Purkinje cell (primary cell): Measurements from ENCODE around the gene KIF15. TPM values are rescaled to one million over a fixed set of nuclear protein-coding genes. Genes with fewer than 3 reads are reported as not detected.

Experiments used
- polyA plus RNA-seq: library from polyadenylated mRNA; unstranded; fragments of >200 nt; fragmentation: Nextera tagmentation; gene quantifications from 2 replicates; pipeline ENCODE4 v1.2.1, GENCODE V29; 2014

Gene KIF15
- polyA plus RNA-seq, result 0.28 and 1.9 TPM in 2 replicates

DNA sequence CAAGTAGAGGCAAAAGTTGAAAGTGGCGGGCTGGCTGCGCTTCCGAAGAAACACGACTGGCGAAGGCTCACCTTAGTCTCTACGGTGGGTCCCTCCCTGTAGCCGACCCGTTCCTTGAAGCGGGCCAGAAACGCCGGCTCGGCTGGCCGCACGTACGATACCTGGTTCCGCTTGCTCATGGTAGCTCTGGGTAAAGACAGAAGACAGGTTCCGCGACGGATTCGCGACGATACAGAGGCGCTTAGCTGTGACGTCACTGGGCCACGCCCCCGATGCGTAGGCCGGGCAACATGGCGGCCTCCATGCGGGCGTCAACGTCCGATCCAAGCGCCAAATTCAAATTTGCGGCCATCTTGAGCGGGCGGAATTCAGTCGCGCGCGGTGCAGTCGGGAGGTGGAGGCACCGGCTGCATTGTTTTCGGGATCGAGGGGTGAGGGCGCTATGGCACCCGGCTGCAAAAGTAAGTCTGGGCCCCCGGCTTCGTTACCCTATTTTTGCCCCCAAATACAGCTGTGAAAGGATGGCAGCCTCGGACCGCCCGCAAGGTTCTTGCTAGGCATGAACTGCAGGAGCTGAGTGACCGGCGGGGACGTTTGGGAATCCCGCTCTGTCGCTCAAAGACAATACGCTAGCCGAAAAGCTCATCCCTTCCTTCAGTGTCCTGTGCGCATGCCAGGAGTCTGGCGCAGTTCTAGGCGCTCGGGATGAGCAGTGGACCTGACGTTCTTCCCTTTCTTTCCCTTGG is at the start of gene KIF15, which contains the start of gene KIAA1143:
TSS of gene KIF15 (plus strand) at position 371 of the 746 bp plus-strand sequence. CDS start at position 443, 72 bp downstream.
TSS of gene KIAA1143 (minus strand) at position 196 of the 746 bp plus-strand sequence. CDS start at position 179, 17 bp downstream.

GRCh38 chr3:44712455-44713075 is 49.0 kb upstream of the KIF15 start, which contains the start of gene ZNF502:
TSS of gene ZNF502 (plus strand) at chr3:44712660. CDS start at chr3:44720262, 7,602 bp downstream.

DNA sequence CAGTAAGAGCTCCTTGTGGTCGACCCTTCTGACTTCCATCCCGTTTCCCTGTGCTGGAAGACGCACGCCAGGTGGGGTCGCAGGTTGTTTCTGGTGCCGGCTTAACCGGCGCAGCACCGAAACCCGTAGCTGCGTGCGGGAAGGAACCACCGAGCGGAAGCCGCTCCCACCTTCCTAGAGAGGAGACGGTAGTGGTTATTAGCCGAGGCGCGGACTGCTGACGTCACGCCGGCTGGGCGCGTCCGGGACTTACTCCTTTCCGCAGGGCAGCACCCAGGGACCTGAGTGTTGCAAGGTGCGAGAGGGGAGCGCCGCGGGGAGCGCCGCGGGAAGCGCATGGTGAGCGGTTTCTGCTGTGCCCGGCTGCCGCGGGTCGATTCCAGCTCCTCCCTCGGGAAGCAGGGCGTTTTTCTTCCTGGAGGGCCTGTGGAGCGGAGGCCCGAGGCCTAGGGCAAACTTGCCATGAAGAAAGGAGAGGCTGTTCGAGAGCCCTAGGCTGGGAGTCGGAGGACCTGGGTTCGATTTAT is 32.1 kb upstream of the KIF15 start, which contains the start of gene ZNF501:
TSS of gene ZNF501 (plus strand) at position 252 of the 527 bp plus-strand sequence. CDS start 4,787 bp downstream, outside the sequence.

DNA sequence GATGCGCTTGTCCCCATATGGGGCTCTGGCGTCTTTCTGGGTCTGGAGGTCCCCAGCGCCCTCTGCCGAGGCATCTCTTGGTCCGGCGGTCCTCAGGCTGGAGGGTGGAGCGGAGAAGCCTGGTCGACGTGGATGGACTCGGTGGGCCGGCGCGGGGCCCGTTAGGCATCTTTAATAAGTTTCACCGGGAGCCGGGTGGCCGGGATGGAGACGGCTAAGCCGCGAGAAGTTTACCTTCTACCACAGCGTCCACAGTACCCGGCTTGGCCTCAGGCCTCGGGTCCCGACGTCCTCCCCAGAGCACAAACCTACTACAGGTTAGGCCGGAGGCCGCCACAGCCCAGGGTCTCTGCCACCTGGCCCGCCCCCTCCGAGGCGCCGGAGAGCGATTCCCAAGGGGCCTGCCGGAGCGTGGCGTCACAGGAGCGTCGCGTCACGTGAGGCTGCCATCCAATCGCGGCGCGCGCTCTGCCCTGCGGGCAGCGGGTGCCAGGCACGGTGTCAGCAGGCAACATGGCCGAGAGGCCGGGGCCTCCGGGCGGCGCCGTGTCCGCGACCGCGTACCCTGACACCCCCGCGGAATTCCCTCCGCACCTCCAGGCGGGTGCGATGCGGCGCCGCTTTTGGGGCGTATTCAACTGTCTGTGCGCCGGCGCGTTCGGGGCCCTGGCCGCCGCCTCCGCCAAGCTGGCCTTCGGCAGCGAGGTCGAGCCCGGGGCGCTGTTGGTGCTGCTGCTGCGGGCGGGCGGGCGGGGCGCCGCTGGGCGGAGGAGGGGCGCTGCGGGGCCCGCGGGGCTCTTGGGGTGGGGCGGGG is 100.0 kb downstream of the KIF15 start, which contains the start of gene TMEM42:
TSS of gene TMEM42 (plus strand) at position 501 of the 814 bp plus-strand sequence. CDS start at position 514, 13 bp downstream.

DNA sequence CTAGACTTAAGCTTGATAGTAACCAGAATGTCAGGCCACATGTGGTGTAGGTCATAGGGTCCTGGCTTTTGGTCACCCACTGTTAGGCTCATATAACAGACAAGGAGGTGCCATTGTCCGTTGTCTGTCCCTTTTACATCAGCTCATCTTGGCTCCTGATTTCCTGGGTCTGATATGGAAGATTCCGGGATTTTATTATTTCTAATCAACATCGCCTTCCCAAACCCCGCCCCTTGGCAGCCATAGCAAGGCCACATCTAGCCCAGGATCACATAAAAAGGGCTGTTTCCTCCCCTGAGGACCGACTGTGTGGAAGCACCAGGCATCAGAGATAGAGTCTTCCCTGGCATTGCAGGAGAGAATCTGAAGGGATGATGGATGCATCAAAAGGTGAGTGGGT is 112.7 kb downstream of the KIF15 start, which contains the start of gene TGM4:
TSS of gene TGM4 (plus strand) at position 301 of the 400 bp plus-strand sequence. CDS start at position 372, 71 bp downstream.

Other genes with a start within 250 kb of the KIF15 start
- gene ZKSCAN7, start 206.6 kb upstream of the KIF15 start, polyA plus RNA-seq, result 2.2 and 2.7 TPM in 2 replicates
- 2.2 and 2.9 TPM in 2 replicates for gene ZNF660, start 176.8 kb upstream of the KIF15 start, polyA plus RNA-seq
- gene ZNF197, start 136.8 kb upstream of the KIF15 start, polyA plus RNA-seq, result 8.0 and 11.2 TPM in 2 replicates
- gene ZNF35, start 113.1 kb upstream of the KIF15 start, polyA plus RNA-seq, result 3.8 and 6.0 TPM in 2 replicates
- gene ZNF502, start 49.1 kb upstream of the KIF15 start, polyA plus RNA-seq, result 2.6 and 4.6 TPM in 2 replicates
- 0.20 and 2.7 TPM in 2 replicates for gene ZNF501, start 32.2 kb upstream of the KIF15 start, polyA plus RNA-seq
- 41.8 and 49.7 TPM in 2 replicates for gene KIAA1143, start 175 bp upstream of the KIF15 start, polyA plus RNA-seq
- 17.5 and 20.8 TPM in 2 replicates for gene TMEM42, start 100.1 kb downstream of the KIF15 start, polyA plus RNA-seq
- not detected in 2 replicates for gene TGM4, start 112.8 kb downstream of the KIF15 start, polyA plus RNA-seq
- gene ZDHHC3, start 214.4 kb downstream of the KIF15 start, polyA plus RNA-seq, result 22.7 and 23.4 TPM in 2 replicates
- gene EXOSC7, start 214.4 kb downstream of the KIF15 start, polyA plus RNA-seq, result 66.6 and 67.2 TPM in 2 replicates